ENCODE results near the gene TMPRSS12.
"Not testable (repeated sequence)": the region's sequence is repeated elsewhere in the genome, so short reads cannot be mapped to it uniquely, and the experiment has no call there.

Gene TMPRSS12, protein sequence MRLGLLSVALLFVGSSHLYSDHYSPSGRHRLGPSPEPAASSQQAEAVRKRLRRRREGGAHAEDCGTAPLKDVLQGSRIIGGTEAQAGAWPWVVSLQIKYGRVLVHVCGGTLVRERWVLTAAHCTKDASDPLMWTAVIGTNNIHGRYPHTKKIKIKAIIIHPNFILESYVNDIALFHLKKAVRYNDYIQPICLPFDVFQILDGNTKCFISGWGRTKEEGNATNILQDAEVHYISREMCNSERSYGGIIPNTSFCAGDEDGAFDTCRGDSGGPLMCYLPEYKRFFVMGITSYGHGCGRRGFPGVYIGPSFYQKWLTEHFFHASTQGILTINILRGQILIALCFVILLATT

DNA sequence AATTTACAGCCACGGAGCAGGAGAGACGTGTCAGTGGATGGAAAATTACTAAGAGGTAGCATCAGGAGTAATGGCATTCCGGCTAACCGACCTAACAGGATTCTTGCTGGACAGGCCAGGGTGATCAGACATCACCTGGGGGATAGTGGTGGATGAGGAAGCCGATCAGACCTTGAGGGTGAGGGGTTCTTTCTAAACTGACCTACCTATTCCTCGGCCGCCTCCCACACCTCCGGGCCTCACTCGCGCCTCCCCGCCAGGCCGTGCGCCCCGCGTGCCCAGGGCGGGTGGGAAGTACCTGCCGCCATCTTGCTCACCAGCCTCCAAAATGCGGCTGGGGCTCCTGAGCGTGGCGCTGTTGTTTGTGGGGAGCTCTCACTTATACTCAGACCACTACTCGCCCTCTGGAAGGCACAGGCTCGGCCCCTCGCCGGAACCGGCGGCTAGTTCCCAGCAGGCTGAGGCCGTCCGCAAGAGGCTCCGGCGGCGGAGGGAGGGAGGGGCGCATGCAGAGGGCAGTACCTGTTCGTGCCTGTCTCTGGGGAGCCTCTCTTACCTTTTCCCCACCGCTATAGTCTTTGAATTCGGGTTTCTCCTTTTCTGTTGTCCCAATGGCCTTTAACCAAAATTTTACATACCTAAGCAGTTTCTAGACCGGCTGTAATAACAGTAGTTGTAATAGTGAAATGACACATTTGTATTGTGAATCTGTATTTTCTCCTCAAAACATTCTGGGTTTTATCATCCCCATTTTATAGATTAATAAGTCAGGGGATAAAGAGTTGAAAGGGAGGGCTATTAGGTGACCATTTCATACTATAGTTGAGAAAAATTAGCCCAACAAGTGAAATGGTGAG is at the start of gene TMPRSS12:
TMPRSS12 (plus strand) TSS at position 290 of the 857 bp plus-strand sequence; CDS start at position 329, 39 bp downstream.
- DNase-seq: no peak

DNA sequence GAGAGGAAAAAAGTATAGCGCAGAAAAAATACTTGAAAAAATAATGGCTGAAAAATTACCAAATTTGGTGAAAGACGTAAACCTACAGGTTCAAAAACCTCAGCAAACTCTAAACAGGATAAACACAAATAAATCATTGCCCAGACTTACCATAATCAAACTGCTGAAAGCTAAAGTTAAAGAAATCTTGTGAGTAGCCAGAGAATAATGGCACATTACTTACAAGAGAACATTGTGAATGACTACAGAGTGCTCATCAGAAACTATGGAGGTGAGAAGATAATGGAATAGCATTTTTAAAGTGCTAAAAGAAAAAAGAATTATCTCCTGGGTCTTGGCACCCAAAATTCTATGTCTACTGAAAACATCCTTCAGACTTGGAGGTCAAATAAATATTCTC is 42.8 kb upstream of the TMPRSS12 start:
- no peak for DNase-seq

DNA sequence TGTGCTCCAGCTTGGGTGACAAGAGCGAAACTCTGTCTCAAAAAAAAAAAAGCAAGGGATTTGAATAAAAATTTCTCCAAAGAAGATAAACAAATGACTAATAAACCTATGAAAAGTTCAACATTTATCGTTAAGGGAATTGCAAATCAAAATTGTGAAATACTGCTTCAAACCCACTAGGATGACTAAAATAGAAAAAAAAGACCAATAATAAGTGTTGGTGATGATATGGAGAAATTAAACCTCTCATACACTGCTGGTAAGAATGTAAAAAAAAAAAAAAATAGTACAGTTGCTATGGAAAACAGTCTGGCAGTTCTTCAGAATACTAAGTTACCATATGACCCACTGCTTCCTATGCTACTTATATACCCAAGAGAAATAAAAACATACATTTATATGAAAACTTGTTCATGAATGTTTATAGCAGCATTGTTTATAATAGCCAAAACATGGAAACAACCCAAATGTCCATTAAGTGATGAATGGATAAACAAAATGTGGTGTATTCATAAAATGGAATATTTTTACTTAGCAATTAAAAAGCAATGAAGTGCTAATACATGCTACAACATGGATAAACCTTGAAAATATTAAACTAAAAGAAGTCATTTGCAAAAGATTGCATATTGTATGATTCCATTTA is 39.4 kb upstream of the TMPRSS12 start:
- no peak for DNase-seq

DNA sequence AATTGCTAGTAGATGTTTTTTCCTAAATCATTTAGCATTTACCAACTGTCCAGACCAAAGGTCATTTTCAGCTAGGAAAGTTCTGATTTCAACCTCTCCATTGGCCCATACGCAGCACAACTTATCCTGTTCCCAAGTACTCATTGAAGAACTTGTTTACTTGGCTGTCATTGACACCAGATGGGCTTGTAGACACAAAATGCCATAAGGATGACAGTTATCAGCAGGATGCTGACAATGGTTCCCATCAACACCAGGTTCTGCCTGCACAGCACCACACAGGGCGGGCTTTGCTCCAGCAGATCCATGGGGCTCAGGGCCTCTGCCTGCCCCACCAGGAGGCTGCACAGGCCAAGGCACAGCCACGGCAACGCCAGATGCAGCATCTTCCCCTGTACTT is 36.5 kb upstream of the TMPRSS12 start:
- DNase-seq: no peak

DNA sequence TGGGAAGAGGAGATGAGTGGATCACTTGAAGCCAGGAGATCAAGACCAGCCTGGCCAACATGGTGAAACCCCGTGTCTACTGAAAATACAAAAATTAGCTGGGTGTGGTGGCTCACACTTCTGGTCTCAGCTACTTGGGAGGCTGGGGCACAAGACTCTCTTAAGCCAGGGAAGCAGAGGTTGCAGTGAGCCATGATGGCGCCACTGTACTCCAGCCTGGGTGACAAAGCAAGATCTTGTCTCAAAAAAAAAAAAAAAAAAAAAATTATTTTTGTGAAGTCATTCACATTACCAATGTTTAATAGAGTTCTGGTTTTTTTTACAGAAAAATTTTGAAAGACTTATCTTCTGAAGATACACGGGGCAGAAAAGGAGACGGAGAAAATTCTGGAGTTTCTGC is 33.6 kb upstream of the TMPRSS12 start:
- not testable (repeated sequence) for DNase-seq

DNA sequence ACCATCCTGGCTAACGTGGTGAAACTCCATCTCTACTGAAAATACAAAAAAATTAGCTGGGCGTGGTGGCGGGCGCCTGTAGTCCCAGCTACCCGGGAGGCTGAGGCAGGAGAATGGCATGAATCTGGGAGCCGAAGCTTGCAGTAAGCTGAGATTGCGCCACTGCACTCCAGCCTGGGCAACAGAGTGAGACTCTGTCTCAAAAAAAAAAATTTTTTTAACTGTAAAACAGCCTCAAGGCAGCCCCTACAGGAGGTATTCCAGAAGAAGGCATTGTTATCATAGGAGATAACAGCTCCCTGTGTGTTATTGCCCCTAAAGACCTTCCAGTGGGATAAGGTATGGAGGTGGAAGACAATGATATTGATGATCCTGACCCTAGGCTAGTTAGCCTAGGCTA is 27.8 kb upstream of the TMPRSS12 start:
- not testable (repeated sequence) for DNase-seq

DNA sequence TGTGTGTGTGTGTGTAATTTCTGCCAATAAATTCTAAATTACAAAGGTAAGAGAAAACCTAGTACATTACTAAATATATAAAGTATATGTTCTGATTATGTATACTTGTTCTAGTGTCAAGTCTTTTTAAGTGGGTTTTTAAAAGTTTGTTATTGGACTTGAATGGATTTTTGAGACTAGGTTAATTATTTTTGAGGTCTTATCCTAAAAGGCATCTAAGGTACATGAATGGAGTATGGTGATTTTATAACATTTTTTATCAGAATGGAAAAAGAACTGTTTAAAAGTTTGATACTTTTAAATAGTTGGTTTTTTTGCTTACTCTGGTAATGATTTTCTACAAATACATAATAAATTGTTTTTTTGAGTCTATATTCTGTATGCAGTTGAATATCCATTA is 22.5 kb upstream of the TMPRSS12 start:
- DNase-seq: no peak

DNA sequence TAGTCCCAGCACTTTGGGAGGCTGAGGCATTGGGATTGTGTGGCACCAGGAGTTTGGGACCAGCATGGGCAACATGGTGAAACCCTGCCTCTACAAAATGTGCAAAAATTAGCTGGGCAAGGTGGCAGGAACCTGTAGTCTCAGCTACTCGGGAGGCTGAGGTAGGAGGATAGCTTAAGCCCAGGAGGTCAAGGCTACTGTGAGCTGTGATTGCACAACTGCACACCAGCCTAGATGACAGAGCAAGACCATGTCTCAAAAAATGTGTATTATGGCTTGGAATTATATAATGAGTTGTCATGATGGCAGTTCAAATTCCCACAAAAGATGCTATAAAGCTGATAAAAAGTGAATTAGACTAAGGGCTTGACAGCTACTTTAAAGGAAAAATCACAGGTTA is 20.6 kb upstream of the TMPRSS12 start:
- DNase-seq: no peak

DNA sequence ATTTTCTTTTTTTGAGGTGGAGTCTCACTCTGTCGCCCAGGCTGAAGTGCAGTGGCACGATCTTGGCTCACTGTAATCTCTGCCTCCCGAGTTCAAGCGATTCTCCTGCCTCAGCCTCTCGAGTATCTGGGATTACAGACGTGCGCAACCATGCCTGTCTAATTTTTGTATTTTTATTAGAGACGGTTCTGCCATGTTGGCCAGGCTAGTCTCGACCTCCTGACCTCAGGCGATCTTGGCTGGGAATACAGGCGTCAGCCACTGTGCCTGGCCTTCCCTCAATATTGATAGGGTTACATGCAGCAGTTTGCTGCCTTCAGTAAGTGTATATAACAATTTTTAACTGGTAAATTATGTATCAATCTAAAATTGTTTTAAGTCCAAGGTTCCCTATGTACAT is 19.0 kb upstream of the TMPRSS12 start:
- DNase-seq: not testable (repeated sequence)

DNA sequence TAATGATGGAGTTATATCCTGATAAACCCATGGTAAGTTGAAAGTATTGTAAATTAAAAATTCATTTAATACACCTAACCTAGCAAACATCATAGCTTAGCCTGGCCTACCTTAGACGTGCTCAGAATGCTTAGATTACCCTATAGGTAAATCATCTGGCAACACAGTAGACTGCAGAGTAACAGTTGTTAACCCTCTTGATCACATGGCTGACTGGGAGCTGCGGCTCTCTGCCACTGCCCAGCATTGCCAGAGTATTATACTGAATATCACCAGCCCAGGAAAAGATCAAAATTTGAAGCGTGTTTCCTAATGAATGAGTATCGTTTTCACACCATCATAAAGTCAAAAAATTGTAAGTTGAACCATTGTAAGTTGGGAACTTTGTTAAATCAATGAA is 17.8 kb upstream of the TMPRSS12 start:
- DNase-seq: no peak

DNA sequence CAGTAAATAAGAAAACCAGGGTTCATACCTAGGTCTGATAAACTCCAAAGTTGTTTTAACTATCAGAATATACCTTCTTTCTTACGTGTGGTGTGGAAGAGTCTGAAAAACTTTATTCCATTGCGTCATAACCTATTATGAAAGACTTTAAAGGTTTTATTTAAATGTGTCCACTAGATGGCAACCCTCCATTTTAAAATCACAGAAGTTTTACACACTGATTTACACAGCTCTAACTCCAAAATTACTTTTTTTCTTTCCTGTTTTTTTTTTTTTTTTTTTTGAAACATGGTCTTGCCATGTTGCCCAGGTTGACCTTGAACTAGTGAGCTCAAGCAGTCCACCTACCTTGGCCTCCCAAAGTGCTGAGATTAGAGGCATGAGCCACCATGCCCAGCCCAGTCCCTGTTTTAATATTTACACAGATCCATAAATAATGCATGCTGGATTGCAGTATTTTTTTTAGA is 17.3 kb upstream of the TMPRSS12 start:
- DNase-seq: no peak

DNA sequence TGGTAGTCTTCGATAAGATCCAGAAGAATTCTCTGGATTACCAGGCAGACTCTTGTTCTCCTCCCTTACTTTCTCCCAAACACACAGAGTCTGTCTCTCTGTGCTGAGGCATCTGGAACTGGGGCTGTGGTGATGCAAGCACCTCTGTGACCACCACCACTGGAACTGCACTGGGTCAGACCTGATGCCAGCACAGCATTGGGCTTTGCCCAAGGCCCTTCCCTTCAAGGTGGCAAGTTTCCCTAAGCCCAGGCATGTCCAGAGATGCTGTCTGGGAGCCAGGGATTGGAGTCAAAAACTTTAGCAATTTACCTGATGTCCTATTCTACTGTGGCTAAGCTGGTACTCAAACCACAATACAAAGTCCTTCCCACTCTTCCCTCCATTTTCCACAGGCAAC is 14.6 kb upstream of the TMPRSS12 start:
- no peak for DNase-seq

DNA sequence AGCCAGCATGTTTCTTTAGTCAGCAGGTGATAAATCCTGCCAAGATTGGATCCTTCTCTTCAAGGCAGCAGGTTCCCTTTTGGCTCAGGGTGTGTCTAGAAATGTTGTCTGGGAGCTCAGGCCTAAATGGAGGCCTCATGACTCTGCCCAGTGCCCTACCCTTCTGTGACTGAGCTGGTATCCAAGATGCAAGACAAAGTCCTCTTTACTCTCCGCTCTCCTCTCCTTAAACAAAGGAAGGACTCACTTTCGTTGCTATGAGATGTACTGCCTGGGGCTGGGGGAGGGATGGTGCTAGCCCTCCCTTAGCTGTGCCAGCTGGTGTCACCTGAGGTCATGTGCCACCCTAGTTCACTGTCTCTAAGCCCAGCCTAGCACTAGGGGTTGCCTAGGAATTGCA is 13.8 kb upstream of the TMPRSS12 start:
- DNase-seq: no peak

DNA sequence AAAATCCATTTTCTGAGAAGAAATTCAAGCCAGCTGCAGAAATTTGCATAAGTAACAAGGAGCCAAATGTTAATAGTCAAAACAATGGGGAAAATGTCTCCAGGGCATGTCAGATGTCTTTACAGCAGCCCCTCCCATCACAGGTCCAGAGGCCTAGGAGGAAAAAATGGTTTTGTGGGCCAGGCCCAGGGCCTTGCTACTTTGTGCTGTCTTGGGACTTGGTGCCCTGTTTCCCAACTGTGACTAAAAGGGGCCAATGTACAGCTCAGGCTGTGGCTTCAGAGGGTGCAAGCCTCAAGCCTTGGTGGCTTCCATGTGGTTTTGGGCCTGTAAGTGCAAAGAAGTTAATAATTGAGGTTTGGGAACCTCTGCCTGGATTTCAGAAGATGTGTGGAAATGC is 8.9 kb upstream of the TMPRSS12 start:
- DNase-seq: not testable (repeated sequence)

DNA sequence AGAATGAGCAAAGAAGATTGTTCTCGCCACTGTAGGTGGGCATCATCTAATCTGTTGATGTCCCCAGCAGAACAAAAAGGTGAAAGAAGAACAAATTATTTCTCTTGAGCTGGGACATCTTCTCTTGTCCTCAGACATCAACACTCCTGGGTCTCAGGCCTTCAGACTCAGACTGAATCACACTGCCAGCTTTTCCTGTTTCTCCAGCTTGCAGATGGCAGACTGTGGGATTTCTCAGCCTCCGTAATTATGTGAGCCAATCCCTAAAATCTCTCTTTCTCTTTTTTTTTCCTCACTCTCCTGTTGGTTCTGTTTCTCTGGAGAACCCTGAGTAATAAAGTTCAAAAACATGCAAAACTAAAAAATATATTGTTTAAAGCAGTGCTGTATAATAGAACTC is 3.7 kb upstream of the TMPRSS12 start:
- DNase-seq: no peak

DNA sequence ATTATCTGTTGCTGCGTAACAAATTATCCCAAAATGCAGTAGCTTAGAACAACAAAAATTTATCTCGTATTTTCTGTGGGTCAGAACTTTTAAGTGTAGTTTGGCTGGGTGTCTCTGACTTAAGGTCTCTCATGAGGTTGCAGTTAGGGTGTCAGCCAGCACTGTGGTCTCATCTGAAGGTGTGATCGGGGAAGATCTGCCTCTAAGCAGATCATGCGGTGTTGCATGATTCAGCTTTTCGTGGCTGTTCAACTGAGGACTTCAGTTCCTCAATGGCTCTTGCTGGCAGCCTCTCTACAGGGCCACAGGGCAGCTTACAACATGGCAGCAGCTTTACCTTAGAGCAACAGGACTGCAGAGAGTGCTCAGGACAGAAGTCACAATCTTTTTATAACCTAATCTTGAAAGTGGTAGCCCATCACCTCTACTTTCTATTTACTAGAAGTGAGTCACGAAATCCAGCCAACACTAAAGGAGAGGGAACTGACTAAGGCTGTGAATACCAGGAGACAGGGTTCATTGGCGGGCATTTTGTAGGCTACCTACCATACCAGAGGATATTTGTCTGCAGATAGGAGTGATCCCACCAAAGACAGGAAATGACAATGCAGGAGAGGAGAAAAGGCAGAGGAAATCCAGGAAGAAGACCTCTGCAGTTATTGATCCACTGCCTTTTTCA is 1.8 kb upstream of the TMPRSS12 start:
- DNase-seq: no peak

DNA sequence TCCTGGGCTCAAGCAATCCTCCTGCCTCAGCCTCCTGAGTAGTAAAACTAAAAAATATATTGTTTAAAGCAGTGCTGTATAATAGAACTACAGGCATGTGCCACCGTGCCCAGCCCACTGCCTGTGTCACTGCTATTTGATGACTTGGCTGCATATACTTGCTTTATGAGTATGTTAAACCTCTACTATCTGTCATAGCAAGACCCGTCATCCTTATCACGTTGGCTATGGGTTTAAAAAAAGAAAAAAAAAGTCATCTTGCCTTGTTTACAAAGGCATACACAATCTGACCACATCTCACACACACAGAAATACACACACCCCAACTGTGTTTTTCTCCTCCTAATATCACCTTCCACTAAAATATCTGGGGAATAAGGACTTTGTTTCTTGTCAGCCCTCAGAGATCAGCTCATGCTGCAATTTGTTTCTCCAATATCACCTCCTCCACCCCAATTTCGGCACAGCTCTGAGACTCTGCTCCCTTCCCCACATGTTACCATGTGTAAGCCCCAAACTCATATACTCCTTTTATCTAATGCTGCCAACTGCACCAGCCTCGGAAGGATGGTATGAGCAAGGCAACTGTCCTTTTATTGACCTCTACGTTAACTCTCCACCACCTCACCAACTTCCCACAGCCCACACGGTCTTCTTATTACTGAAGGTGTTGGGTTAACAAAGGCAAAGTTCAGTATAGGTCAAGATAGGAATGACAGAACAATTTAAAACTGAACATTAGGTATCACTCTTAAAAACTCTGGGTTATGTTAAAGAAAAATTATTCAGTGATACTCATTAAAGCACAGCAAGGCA is 802 bp upstream of the TMPRSS12 start:
- no peak for DNase-seq

DNA sequence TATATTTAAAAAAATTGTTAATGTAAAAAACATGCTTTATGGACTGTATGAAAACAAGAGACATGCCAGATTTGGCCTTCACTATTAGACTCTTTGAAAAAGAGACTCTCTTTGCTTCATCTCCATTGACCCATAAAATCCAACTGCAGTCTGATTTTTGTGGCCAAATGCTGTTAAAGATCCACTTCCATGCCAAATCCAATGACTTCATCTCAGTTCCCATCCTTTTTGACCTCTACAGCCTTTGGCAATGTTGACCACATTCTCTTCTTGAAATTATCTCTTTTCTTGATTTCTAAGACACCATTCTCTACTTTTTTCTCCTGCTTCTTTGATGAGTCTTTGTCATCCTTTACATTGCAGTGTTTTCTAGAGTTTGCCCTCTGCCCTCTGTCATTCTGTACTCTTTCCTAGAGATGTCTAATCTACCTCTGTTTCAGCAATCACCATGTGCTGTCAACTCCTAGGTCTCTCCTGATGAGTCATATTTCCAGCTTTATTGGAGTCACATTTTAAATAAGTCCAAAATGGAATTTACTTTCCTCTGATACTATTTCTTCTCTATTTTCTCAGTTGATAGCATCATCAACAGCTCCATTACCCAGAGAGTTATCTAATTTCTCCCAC is 2.4 kb downstream of the TMPRSS12 start:
- DNase-seq: no peak

DNA sequence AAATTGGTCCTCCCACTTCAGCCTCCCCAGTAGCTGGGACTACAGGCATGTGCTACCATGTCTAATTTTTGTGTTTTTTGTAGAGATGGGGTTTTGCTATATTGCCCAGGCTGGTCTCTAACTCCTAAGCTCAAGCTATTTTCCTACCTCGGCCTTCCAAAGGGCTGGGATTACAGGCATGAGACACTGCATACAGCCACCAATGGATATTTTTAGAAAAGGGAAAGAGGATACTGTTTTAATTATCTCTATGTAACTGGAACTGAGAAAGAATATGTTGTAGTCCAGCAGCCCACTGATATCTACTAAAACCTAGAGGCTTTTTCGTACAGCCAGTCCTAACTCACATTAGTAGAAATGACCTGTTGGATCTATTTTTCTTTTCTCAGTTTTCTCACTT is 6.2 kb downstream of the TMPRSS12 start:
- DNase-seq: no peak

DNA sequence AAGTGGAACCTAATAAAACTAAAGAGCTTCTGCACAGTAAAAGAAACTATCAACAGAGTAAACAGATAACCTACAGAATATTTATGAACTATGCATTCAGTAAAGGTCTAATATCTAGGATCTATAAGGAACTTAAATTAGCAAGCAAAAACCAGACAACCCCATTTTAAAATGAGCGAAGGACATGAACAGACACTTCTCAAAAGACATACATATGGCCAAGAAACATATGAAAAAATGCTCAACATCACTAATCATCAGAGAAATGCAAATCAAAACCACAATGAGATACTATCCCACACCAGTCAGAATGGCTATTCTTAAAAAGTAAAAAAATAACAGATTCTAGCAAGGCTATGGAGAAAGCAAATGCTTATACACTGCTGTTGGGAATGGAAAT is 12.5 kb downstream of the TMPRSS12 start:
- not testable (repeated sequence) for DNase-seq

DNA sequence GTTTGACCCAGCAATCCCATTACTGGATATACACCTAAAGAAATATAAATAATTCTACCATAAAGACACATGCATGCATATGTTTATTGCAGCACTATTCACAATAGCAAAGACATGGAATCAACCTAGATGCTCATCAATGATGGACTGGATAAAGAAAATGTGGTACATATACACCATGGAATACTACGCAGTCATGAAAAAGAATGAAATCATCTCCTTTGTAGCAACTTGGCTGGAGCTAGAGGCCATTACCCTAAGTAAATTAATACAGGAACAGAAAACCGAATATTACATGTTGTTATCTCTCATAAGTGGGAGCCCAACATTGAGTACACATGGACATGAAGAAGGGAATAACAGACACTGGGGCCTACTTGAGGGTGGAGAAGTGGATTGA is 13.0 kb downstream of the TMPRSS12 start:
- DNase-seq: not testable (repeated sequence)
